Tongue (tissue), 2 donors: ENCODE data around the gene HMCN2. TPM values are rescaled to one million over a fixed set of nuclear protein-coding genes. Genes with fewer than 3 reads are reported as not detected.

Experiments used
- DNase-seq: peaks from one replicate; pipeline ENCODE4 v3.0.0-alpha.2; 2015
- total RNA-seq: library from RNA; depleted of rRNA; stranded (reverse); fragments of >200 nt; gene quantifications from one replicate; pipeline ENCODE4 v1.2.3, GENCODE V29; 2014

HMCN2 gene
- total RNA-seq, 1 donor from 2014 or later = 30.9 TPM

DNA sequence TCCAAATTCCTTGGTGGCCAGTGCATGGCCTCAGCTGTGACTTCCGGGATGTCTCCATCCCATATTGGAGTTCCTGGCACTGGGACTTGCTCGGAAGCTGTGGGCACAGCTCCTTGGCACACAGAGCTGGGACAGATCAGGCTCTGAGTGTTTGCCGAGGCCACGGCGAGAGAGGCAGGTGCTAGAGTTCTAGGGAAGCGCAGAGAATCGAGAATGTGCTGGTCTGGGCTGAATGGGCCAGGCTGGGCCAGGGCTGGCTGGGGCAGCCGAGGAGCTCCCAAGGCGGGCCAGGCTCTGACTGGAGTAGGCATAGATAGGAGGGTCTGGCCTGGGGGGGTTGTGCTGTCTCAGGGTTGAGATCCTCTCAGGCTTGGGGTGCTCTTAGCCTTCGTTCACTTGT is 45.4 kb downstream of the HMCN2 start:
- DNase-seq = peak; percentile 29

DNA sequence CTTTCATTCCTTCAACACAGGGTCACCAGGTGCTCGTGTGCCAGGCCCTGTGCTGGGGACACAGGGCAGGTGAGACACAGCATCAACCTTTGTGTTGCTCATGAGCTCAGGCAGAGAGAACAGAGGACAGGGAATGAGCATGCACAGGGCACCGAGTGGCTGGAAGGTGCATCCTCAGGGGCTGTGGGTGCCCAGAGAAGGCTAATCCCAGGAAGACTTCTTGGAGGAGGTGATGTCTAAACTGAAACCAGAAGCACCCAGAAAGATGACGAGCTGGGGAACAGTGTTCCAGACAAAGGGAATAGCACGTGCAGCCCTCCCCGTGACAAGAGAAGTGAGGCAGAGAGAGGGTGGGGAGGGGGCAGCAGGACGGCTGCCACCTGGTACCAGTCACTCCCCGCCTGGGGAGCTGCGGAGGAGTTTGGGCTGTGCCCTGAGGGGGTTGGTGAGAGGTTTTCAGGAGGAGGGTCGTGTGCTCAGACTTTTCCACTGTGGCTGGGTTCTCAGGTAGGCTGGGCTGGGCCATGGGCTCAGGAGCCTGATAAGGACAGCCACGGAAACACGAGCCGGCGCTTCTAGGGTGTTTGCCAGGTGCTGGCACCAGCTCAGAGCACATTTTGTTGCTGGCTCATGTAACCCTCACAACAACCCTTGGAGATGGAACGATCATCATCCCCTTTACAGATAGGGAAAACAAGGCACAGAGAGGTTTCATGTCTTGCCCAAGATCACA is 46.0 kb downstream of the HMCN2 start:
- DNase-seq = no peak

DNA sequence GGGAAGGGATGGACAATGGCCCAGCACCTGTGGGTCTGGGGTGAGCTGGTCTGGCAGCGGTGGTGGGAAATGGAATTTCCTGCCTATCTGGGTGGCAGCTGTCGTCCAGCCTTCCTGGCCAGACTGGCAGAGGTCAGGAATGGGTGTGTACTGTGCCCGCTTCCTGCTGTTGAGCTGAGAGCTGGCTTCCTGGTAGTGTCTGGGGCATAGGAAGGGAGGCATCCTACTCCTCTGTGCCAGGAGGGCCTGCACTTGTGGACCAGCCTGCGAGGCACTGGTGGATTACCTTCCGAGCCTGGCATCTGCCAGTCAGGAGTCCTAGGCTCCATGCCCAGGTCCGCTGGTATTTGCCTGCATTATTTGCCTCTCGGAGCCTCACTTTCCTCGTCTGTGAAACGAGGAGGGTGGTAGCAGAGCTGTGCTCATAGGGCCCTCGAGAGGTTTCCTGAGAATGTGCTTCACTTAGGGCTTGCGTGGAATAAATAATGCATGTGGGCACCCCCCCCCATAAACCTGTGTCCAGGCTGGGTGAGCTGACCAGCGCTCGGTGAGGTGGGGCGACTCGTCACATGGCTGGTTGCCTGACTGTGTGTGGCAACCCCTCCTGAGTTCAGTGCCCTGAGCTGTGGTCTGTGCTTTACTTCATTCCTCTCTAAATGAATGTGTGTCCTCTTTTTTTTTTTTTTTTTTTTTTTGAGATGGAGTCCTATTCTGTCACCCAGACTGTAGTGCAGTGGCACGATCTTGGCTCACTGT is 47.7 kb downstream of the HMCN2 start:
- DNase-seq = no peak

DNA sequence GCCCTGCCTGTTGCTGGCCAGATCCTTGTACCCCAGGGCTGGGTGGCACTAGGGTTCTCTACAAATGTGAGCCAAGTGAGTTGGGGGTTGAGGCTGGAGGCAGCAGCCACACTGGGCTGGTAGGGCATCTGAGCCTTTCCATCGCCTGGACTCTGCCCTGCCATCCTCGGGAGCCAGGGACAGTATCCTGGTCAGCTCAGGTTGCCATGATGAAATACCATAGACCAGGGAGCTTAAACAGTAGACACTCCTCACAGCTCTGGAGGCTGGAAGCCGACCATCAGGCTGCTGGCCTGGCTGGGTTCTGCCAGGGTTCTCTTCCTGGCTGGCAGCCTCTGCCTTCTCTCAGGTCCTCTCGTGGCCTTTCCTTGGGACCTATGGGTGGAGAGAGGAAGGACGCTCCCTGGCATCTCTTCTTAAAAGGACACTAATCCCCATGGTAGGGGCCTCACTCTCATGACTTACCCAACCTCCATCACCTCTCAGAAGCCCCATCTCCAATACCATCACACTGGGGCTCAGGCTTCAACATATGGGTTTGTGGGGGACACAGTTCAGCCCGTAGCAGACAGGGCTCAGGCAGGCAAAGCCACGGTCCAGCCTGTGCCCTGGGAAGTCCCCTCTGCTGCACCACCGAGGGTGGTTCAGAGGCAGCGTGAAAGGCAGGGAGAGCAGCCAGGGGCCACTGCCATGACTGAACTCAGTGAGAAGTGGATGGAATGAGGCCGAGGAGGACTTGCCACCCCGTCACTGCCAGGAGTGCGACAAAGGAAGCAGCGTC is 50.1 kb downstream of the HMCN2 start:
- DNase-seq = no peak

DNA sequence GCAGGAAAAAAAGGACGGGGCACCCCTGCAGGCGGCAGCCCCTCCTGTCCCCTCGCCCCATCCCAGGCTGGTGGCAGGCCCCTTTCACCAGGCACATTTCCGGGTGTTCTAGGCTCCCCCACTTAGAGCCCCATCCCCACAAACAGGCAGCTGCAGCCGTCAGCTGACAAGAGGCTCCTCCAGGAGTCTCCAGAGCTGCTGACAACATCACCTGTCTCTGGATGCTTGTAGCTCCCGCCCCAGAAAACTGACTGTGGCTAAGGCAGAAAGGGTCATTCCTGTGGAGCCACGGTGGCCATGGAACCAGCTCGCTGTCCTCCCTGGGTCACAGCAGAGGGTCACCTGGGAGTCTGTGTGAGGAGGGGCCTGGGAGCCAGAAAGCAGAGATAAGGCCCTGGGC is 50.9 kb downstream of the HMCN2 start:
- no peak for DNase-seq

DNA sequence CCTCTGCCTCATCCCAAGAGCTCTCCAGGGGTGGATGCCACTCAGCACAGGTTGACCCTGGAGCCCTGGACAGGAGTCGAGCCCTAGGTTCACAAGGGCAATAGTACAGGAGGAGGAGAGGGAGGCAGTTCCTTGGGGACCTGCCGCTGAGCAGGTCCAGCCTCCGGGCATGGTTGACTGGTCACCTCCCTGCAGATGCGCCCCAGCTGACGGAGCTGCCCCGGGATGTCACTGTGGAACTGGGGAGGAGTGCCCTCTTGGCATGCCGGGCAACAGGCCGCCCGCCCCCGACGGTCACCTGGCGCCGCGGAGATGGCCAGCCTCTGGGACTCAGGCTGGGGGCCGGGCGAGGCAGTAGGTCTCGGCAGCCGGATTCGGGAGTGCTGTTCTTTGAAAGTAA is 53.7 kb downstream of the HMCN2 start:
- DNase-seq = no peak

- no peak for DNase-seq
These were observed 54.6 kb downstream of the HMCN2 start for GRCh38 chr9:130319944-130320712.

- peak; percentile 33 for DNase-seq
These were observed 55.3 kb downstream of the HMCN2 start for GRCh38 chr9:130320723-130321481.

DNA sequence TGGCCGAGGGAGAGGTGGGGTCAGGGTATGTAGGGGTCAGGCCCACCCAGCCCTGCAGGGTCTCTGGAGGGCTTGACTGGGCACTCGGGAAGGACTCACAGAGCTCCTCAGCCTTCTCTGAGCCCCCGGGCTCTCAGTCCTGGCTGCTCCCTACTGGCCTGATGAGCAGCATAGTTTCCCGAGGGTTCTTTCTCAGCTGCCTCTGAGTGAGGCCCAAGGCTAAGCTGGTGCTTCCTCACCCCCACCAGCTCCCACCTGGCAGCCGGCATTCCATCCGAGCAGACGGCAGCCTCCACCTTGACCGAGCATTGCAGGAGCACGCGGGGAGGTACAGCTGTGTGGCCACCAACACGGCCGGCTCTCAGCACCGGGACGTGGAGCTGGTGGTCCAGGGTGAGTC is 56.0 kb downstream of the HMCN2 start:
- no peak for DNase-seq

- DNase-seq = peak; percentile 67
These were observed 57.6 kb downstream of the HMCN2 start for GRCh38 chr9:130323051-130323745.

DNA sequence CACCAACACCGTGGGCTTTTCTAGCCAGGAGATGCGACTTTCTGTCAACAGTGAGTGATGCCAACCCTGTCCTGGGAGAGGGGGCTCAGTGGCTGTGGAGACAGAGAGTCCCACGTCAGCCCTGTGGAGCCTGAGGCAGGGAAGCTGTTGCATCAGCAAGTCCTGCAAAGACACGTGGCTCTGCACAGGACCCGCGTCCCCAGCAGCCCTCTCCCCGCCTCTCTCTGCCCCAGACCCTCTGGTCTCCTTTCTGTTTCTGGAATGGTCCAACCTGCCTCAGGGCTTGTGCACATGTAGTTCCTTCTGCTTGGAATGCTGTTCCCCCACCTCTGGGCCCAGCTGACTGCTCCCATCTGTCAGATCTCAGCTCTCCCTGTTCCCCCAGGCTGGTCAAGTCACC is 60.4 kb downstream of the HMCN2 start:
- no peak for DNase-seq

DNA sequence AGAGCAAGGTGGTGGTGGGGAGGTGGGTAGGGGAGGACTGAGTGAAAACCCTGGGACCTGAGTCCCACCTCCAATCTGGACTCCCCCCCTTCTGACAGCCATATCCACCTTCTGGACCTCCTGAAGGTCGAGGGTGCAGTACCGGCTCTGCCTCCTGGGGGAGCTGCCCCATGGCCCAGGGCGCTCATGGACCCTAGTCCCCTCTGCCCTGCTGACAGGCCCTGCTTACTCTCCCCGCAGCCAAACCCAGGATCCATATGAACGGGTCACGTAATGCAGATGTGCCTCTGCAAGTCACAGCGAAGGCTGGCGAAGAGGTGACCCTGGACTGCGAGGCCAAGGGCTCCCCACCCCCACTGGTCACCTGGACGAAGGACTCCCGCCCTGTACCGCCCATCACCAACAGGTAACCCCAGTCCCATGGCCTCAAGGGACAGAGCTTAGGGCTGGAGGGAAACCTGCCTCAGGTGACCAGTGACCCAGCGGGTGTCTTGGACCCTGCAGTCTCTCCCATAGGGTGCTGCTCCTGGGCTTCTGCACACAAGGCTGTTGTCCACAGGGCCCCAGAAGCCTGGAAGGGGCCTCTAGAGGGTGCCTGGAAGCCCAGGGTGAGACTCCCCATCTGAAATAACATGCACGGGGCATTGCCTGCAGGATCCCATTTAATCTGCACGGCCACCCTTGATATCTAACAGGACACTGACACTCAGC is 61.7 kb downstream of the HMCN2 start:
- no peak for DNase-seq

DNA sequence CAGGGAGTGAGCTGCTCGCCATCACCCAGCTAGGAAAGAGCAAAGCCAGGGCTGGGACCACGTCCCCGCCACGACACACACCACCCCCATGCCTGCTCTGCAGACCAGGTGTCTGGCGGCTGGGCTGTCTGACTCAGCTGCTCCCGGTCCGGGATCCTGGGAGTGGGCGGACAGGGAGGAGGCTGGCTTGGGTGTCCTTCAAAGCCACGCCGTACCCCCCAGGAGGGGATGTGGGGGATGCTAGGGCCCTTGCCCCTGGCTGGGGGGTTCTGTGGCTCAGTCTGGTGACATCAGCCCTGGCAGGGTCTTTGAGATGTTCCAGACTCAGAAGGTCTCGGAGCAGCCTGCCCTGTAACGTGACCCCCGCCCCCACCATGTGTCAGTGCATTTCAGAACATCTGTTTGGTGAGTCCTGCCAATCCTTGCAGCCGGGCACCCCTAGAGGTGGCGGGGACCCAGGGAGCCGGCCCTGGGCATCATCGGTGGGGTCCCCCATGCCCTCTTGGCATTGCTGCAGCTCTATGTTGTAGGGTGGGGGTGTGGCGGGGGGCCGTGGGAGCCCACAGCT is 62.3 kb downstream of the HMCN2 start:
- DNase-seq = peak; percentile 68

GRCh38 chr9:130328349-130328801 is 62.8 kb downstream of the HMCN2 start:
- DNase-seq = no peak

- no peak for DNase-seq
These were observed 63.5 kb downstream of the HMCN2 start for GRCh38 chr9:130329061-130329460.

DNA sequence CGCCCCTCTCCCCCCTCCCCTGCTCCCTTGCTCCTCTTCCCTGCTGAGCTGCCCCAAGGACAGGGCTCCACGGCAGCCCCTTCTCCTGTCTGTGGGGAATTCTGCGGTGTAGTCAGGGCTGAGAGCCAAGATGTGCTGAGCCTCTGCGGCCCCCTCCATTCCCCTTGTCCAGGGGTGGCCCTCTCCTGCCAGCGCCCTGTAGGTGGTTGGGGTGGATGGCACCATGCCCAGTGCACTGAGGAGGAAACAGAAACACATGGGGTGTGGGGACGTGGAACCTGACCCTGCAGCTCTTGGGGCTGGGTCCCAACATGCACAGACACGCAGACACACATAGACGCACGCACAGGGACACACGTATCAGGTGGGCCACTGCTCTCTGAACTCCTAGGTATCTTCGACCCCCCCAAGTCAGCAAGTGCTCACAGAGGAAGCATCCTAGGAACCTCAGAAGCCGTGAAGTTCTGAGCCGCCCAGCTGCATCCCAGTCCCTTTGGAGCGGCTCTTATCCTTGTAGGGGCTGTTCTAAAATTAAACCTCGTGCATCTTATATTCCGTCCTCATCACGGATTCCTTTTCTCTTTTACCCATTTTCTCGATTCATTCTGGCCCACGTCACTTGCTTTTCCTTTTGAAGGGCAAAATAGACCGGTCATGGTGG is 64.8 kb downstream of the HMCN2 start:
- DNase-seq = peak; percentile 56

GRCh38 chr9:130331061-130331460 is 65.5 kb downstream of the HMCN2 start:
- DNase-seq = no peak

DNA sequence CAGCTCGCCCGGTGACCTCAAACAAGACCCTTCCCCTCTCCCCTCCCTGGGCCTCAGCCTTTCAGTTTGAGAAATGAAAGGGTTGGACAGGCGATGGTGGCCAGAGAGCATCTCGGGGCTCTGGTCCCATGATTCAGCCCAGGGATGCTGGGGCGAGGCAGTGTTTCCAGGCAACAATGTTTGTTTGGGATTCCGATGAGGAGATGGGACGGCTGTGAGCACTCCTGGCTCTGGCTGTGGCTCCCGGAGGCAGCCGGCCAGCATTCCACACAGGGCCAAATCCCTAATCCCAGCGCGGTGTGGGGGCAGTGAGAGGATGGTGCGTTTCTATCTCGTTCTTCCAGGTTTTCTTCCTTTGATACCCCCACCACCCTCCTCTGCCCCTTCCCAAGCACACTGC is 66.0 kb downstream of the HMCN2 start:
- peak; percentile 92 for DNase-seq

DNA sequence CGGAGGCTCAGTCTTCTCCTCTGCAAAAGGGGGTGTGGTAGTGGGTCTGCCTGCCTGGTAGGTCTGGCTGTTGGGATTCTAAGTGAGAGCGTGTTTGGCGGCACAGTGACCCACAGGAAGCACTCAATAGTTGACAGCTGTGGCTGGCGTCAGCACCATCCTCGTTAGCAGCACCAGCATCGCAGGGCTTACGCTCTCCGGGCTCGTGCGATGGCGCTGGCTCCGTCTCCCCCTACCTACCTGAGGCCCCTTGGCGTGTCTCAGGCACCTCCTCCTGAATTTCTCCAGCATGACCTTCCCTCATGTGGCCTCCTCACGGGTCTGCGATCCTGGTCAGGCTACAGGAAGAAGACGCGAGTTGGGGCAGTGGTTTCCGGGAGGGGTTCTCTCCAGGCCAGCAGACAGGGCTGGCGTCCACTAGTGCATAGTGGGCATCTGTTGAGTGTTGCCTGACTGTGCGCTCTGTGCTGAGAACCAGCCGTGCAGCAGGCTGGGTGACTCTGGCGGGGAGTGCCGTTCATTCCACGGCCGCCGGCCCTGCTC is 66.9 kb downstream of the HMCN2 start:
- peak; percentile 58 for DNase-seq
